K562 treated with DMSO at 1 percent for 12 hours (cell line): Measurements from ENCODE around the gene HS3ST3B1. TPM values are rescaled to one million over a fixed set of nuclear protein-coding genes. Genes with fewer than 3 reads are reported as not detected.

ENCODE experiments used
- total RNA-seq: library from RNA; unstranded; fragments of 300-600 nt; gene quantifications from 2 replicates; pipeline ENCODE4 v1.2.3, GENCODE V29; 2022; ENCODE audit not compliant: insufficient read depth

Gene HS3ST3B1
- 2.3 and 8.7 TPM in 2 replicates for total RNA-seq

GRCh38 chr17:14300575-14301278, at the start of gene HS3ST3B1:
TSS of gene HS3ST3B1 (plus strand) at chr17:14301081. CDS start at chr17:14301519, 438 bp downstream.

Other genes with a start within 250 kb of the HS3ST3B1 start
- gene COX10, start 231.6 kb upstream of the HS3ST3B1 start, total RNA-seq = 3.3 and 9.2 TPM in 2 replicates
- not detected in 2 replicates for gene CDRT15, start 64.2 kb upstream of the HS3ST3B1 start, total RNA-seq